K562 (cell line): ENCODE results near the gene JUNB. TPM values are rescaled to one million over a fixed set of nuclear protein-coding genes. Genes with fewer than 3 reads are reported as not detected.

ENCODE experiments used
- CHCHD3 ChIP-seq: fragments of 250-450 bp; sonication (Bioruptor Pico); IDR thresholded peaks from 2 replicates; pipeline ENCODE4 v2.1.2; 2022; ENCODE audit warnings: mild to moderate bottlenecking
- CXXC5 ChIP-seq: fragments of 250-450 bp; sonication (Bioruptor Pico); IDR thresholded peaks from 2 replicates; pipeline ENCODE4 v1.8.0; 2022; ENCODE audit warnings: inconsistent platforms, mild to moderate bottlenecking, moderate library complexity
- ETV6 ChIP-seq, 3 experiments: fragments of 150-350 bp in 1 of 3; sonication (generic) in 1 of 3; formaldehyde crosslinking in 1 of 3; IDR thresholded peaks; 2 replicates each; pipeline versions ENCODE4 v1.6.1 to v1.8.0; 2014 to 2022; ENCODE audit warnings: borderline replicate concordance in 2 of 3, low read depth in 2 of 3, antibody characterized with exemption in 1 of 3, low read length in 1 of 3, mild to moderate bottlenecking in 1 of 3, missing genetic modification reagents in 1 of 3
- GATAD2B ChIP-seq: fragments of 450-650 bp; IDR thresholded peaks from 2 replicates; pipeline ENCODE4 v1.6.1; 2017; ENCODE audit warnings: mild to moderate bottlenecking, borderline replicate concordance
- ILF3 ChIP-seq: fragments of 450-650 bp; IDR thresholded peaks from 2 replicates; pipeline ENCODE4 v1.6.1; 2018; ENCODE audit warnings: antibody characterized with exemption, mild to moderate bottlenecking, moderate library complexity, borderline replicate concordance
- KDM5B ChIP-seq: fragments of 200-600 bp; sonication (generic); IDR thresholded peaks from 2 replicates; pipeline ENCODE4 v1.6.1; 2012; ENCODE audit warnings: low read depth, mild to moderate bottlenecking, moderate library complexity, low read length, control low read depth, inconsistent platforms; ENCODE audit not compliant: insufficient replicate concordance
- NCOA4 ChIP-seq: fragments of 450-650 bp; IDR thresholded peaks from 2 replicates; pipeline ENCODE4 v1.6.1; 2018; ENCODE audit warnings: mild to moderate bottlenecking; ENCODE audit not compliant: partially characterized antibody
- SMC3 ChIP-seq: conservative IDR thresholded peaks from 2 replicates; pipeline ENCODE4 v1.6.1; 2011; ENCODE audit warnings: low read depth, low read length, improper control_type of control experiment; ENCODE audit not compliant: insufficient read depth
- TAF1 ChIP-seq: IDR thresholded peaks from 2 replicates; pipeline ENCODE4 v1.6.1; 2011; ENCODE audit warnings: mild to moderate bottlenecking, low read length, moderate library complexity; ENCODE audit not compliant: insufficient read depth, control insufficient read depth, severe bottlenecking; ENCODE audit errors: extremely low read depth
- ZNF318 ChIP-seq, 2 experiments: fragments of 450-650 bp; IDR thresholded peaks; 2 replicates each; pipeline ENCODE4 v1.6.1; 2016; ENCODE audit warnings: mild to moderate bottlenecking in 2 of 2, borderline replicate concordance in 1 of 2, low read depth in 1 of 2, moderate library complexity in 1 of 2
- ZNF431 ChIP-seq: sonication (generic); formaldehyde crosslinking; IDR thresholded peaks from 2 replicates; pipeline ENCODE4 v1.8.0; 2022; ENCODE audit warnings: mild to moderate bottlenecking, missing genetic modification reagents
- ZNF436 ChIP-seq: fragments of 250-450, 450-650 bp; sonication (Bioruptor Pico); formaldehyde crosslinking; IDR thresholded peaks from 2 replicates; pipeline ENCODE4 v1.7.0; 2020; ENCODE audit warnings: mild to moderate bottlenecking
- ZNF740 ChIP-seq, 3 experiments: fragments of 200-800 bp in 1 of 3; sonication (Bioruptor generic) in 1 of 3; sonication (generic) in 1 of 3; formaldehyde crosslinking in 1 of 3; IDR thresholded peaks; 2 replicates each; pipeline versions ENCODE4 v1.6.1 to v1.8.0; 2016 to 2022; ENCODE audit warnings: mild to moderate bottlenecking in 2 of 3, missing compliant biosample characterization in 2 of 3, missing genetic modification characterization in 2 of 3, missing genetic modification reagents in 1 of 3
- polyA plus RNA-seq, 8 experiments: library from polyadenylated mRNA; depleted of rRNA in 4 of 8; stranded (reverse) in 5 of 8; unstranded in 3 of 8; fragments of >200 nt; fragmentation: Nextera tagmentation in 2 of 8; fragmentation: Illumina TruSeq in 1 of 8; extraction: Ambion mirVana in 2 of 8; extraction: Trizol in 1 of 8; gene quantifications; 2 replicates each; pipeline versions ENCODE4 v1.2.1 to v1.2.3, GENCODE V29; 2011 to 2014; ENCODE audit warnings: inconsistent platforms in 1 of 8, missing spikeins in 1 of 8
- total RNA-seq, 7 experiments: library from RNA; depleted of rRNA in 6 of 7; stranded (reverse); fragments of >200 nt in 6 of 7; fragmentation: Illumina TruSeq in 2 of 7; extraction: Trizol in 2 of 7; gene quantifications; 2 replicates each; pipeline versions ENCODE4 v1.2.1 to v1.2.3, GENCODE V29; 2011 to 2021; ENCODE audit warnings: low replicate concordance in 1 of 7

The JUNB gene
- total and polyA plus RNA-seq, 9 of the 15 experiments (the other 6 are each of a cell fraction or from before 2014, with no cell fraction given), result 0.23 to 88.1 (median 13.1) TPM

DNA sequence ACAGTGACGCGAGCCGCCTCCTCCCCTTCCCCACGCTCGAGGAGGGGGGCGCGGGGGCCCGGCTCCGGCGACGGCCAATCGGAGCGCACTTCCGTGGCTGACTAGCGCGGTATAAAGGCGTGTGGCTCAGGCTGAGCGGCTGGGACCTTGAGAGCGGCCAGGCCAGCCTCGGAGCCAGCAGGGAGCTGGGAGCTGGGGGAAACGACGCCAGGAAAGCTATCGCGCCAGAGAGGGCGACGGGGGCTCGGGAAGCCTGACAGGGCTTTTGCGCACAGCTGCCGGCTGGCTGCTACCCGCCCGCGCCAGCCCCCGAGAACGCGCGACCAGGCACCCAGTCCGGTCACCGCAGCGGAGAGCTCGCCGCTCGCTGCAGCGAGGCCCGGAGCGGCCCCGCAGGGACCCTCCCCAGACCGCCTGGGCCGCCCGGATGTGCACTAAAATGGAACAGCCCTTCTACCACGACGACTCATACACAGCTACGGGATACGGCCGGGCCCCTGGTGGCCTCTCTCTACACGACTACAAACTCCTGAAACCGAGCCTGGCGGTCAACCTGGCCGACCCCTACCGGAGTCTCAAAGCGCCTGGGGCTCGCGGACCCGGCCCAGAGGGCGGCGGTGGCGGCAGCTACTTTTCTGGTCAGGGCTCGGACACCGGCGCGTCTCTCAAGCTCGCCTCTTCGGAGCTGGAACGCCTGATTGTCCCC, at the start of gene JUNB (continued):
- TF ChIP-seq ZNF318 (IDR thresholded peaks at IDR 0.05; ENCODE audit: borderline replicate concordance in 1 of 2, low read depth in 1 of 2), result no peak
- TF ChIP-seq ZNF431 (CRISPR knock-in tag), result 0 out of 2 replicates have a peak, but pooled peaks have one; percentile 22
- TF ChIP-seq ZNF436 (CRISPR knock-in tag), result peak; percentile 78; the same call in 1 of the 2 replicates
- peak; percentile 100 for TF ChIP-seq KDM5B
- peak; percentile 79 for TF ChIP-seq GATAD2B
- TF ChIP-seq ILF3, result peak; percentile 92; the same call in 1 of the 2 replicates
- peak; percentile 99 for TF ChIP-seq TAF1
- TF ChIP-seq SMC3, result no peak
- no peak for TF ChIP-seq ETV6 (IDR thresholded peaks at IDR 0.05; ENCODE audit: borderline replicate concordance in 1 of 2, low read depth in 2 of 2, low read length in 1 of 2)
- peak; percentile 73; the same call in 1 of the 2 replicates for TF ChIP-seq ETV6 (CRISPR knock-in tag; IDR thresholded peaks at IDR 0.05; ENCODE audit: borderline replicate concordance)
- TF ChIP-seq CHCHD3 (CRISPR knock-in tag), result peak; percentile 64; the same call in 1 of the 2 replicates
- TF ChIP-seq ZNF740 (CRISPR knock-in tag; IDR thresholded peaks at IDR 0.05), result no peak
- peak in 1 of 2 experiments; percentile 52; a peak in 2 of 4 replicates for TF ChIP-seq ZNF740 (tag; IDR thresholded peaks at IDR 0.05)
- no peak for TF ChIP-seq NCOA4
- TF ChIP-seq CXXC5, result peak; percentile 87
